ENCODE data around the gene KLF7. TPM values are rescaled to one million over a fixed set of nuclear protein-coding genes. Genes with fewer than 3 reads are reported as not detected.

Gene KLF7
- polyA plus RNA-seq, 1 donor from 2014 or later, result 31.5 TPM

DNA sequence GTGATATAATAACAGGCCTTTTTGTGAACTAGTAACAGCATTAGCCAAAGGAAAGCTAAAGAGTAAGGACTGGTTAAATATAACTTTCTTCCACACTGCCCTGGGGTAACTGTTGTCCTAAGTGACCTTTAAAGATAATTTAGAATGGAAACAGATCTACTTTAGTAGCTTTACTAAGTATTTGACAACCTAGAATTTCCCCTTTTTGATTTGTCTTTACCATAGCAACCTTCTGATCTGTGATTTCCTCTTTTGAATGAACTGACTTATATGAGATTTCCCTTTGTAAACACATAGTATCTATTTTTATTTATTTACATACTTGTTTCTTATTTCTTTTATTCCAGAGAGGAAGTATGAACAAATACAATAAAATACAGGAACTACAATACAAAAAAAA, 10.5 kb upstream of the KLF7 start:
- Histone ChIP-seq H3K27me3 (ENCODE audit: insufficient read depth, low read depth, low read length) (no peaks in the 10 kb centered on the region), H3K9me3 (ENCODE audit: low read length) (no peaks in the 10 kb centered on the region), H2AFZ (ENCODE audit: low read depth, low read length) (no peak overlapping the region), H3K4me3 (ENCODE audit: low read length) (no peak overlapping the region), H3F3A (ENCODE audit: insufficient read depth, low read length, poor library complexity, severe bottlenecking) (no peaks in the 10 kb centered on the region), H4K20me1 (ENCODE audit: insufficient read depth) (no peaks in the 10 kb centered on the region), H3K4me2 (ENCODE audit: low read length) (no peak overlapping the region), H3K9me2 (ENCODE audit: insufficient read depth, low read length) (no peaks in the 10 kb centered on the region), H3K36me3 (ENCODE audit: insufficient read depth, low read length) (no peaks in the 10 kb centered on the region), H3K27ac (ENCODE audit: low read length) (no peak overlapping the region), H3K79me2 (replicated peaks; ENCODE audit: insufficient read depth, low read length) (no peaks in the 10 kb centered on the region), H3K9ac (ENCODE audit: low read length) (no peak overlapping the region)
- TF ChIP-seq RAD21 (conservative IDR thresholded peaks at IDR 0.05) (no peak), EP300 (conservative IDR thresholded peaks at IDR 0.05; ENCODE audit: poor library complexity, severe bottlenecking) (no peak)

DNA sequence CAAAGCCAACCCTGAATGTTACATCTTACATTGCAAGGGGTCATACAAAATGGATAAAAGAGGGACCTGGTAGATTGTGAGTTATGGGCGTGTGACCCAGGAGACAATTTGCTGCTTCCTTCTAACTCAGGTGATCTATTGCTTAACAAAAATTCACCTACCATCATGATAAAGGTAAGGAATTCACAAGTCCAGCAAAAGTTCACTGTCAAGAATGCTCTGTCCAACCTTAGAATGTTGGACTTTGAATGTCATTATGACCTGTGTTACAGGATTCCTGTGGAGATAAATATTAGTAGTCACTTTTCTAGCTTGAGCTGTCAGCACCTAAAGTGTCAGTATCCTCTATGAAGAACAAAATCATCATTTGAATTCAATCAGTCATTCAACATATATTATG, 7.9 kb upstream of the KLF7 start:
- Histone ChIP-seq H3F3A (ENCODE audit: insufficient read depth, low read length, poor library complexity, severe bottlenecking) (no peaks in the 10 kb centered on the region), H3K4me2 (ENCODE audit: low read length) (no peak overlapping the region), H3K9me2 (ENCODE audit: insufficient read depth, low read length) (no peaks in the 10 kb centered on the region), H3K27me3 (ENCODE audit: insufficient read depth, low read depth, low read length) (no peaks in the 10 kb centered on the region), H3K9me3 (ENCODE audit: low read length) (peaks cover 3% of the 10 kb centered on the region), H2AFZ (ENCODE audit: low read depth, low read length) (no peak overlapping the region), H3K36me3 (ENCODE audit: insufficient read depth, low read length) (no peaks in the 10 kb centered on the region), H3K79me2 (replicated peaks; ENCODE audit: insufficient read depth, low read length) (no peaks in the 10 kb centered on the region), H3K4me3 (ENCODE audit: low read length) (no peak overlapping the region), H3K27ac (ENCODE audit: low read length) (peak overlapping the region; percentile 17), H3K9ac (ENCODE audit: low read length) (no peak overlapping the region), H4K20me1 (ENCODE audit: insufficient read depth) (no peaks in the 10 kb centered on the region)
- TF ChIP-seq, protein P1, sequence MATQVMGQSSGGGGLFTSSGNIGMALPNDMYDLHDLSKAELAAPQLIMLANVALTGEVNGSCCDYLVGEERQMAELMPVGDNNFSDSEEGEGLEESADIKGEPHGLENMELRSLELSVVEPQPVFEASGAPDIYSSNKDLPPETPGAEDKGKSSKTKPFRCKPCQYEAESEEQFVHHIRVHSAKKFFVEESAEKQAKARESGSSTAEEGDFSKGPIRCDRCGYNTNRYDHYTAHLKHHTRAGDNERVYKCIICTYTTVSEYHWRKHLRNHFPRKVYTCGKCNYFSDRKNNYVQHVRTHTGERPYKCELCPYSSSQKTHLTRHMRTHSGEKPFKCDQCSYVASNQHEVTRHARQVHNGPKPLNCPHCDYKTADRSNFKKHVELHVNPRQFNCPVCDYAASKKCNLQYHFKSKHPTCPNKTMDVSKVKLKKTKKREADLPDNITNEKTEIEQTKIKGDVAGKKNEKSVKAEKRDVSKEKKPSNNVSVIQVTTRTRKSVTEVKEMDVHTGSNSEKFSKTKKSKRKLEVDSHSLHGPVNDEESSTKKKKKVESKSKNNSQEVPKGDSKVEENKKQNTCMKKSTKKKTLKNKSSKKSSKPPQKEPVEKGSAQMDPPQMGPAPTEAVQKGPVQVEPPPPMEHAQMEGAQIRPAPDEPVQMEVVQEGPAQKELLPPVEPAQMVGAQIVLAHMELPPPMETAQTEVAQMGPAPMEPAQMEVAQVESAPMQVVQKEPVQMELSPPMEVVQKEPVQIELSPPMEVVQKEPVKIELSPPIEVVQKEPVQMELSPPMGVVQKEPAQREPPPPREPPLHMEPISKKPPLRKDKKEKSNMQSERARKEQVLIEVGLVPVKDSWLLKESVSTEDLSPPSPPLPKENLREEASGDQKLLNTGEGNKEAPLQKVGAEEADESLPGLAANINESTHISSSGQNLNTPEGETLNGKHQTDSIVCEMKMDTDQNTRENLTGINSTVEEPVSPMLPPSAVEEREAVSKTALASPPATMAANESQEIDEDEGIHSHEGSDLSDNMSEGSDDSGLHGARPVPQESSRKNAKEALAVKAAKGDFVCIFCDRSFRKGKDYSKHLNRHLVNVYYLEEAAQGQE (IDR thresholded peaks at IDR 0.05; ENCODE audit: borderline replicate concordance), result no peak
- TF ChIP-seq, protein P2, sequence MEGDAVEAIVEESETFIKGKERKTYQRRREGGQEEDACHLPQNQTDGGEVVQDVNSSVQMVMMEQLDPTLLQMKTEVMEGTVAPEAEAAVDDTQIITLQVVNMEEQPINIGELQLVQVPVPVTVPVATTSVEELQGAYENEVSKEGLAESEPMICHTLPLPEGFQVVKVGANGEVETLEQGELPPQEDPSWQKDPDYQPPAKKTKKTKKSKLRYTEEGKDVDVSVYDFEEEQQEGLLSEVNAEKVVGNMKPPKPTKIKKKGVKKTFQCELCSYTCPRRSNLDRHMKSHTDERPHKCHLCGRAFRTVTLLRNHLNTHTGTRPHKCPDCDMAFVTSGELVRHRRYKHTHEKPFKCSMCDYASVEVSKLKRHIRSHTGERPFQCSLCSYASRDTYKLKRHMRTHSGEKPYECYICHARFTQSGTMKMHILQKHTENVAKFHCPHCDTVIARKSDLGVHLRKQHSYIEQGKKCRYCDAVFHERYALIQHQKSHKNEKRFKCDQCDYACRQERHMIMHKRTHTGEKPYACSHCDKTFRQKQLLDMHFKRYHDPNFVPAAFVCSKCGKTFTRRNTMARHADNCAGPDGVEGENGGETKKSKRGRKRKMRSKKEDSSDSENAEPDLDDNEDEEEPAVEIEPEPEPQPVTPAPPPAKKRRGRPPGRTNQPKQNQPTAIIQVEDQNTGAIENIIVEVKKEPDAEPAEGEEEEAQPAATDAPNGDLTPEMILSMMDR (IDR thresholded peaks at IDR 0.05; ENCODE audit: poor library complexity, severe bottlenecking), result no peak

DNA sequence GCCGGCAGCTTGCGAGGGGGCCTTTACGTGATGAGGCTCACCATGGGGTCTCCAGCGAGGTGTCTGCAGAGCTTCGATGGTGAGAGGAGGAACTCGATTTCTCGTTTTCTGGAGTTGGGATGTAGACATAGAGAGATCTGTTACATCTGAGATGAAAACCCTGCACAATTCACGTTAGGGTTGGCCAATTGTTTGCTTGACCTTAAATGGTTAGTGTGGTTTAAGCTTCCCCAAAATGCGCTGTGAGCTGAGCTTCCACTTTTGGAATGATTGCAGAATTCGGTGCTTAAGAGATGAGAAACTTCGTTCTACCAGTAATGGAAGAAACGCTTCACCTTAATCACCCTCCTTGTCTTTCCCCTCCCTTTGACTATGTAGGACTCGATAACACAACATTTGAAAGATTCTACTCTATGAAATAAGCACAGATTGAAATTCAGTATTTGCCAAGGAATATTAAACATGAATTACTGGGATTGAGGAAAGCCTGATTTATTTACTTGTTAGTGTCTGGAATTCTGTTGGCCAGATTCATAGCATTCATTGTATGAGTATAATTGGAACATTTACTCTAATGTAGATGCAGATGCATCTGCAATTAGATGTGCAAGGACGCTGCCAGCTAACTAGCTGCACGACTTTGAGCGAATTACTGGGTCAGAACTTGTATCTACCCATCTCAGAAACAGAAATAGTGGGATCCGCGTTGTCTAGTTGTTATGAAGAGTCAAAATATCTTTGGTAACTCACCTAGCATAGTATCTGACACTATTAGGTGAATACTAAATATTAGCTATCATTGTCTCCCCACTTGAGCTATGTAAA, 1.6 kb upstream of the KLF7 start:
- Histone ChIP-seq H3K27me3 (ENCODE audit: insufficient read depth, low read depth, low read length) (no peaks in the 10 kb centered on the region), H2AFZ (ENCODE audit: low read depth, low read length) (no peak overlapping the region), H4K20me1 (ENCODE audit: insufficient read depth) (no peaks in the 10 kb centered on the region), H3K27ac (ENCODE audit: low read length) (peak overlapping the region; percentile 99), H3K79me2 (replicated peaks; ENCODE audit: insufficient read depth, low read length) (peaks cover 45% of the 10 kb centered on the region), H3K9me3 (ENCODE audit: low read length) (peaks cover 3% of the 10 kb centered on the region), H3K9me2 (ENCODE audit: insufficient read depth, low read length) (no peaks in the 10 kb centered on the region), H3K4me2 (ENCODE audit: low read length) (peak overlapping the region; percentile 72), H3K9ac (ENCODE audit: low read length) (peak overlapping the region; percentile 99), H3F3A (ENCODE audit: insufficient read depth, low read length, poor library complexity, severe bottlenecking) (peaks cover 20% of the 10 kb centered on the region), H3K36me3 (ENCODE audit: insufficient read depth, low read length) (no peaks in the 10 kb centered on the region), H3K4me3 (ENCODE audit: low read length) (peak overlapping the region; percentile 80)
- TF ChIP-seq, protein P2 (IDR thresholded peaks at IDR 0.05; ENCODE audit: poor library complexity, severe bottlenecking), result no peak
- TF ChIP-seq RAD21 (conservative IDR thresholded peaks at IDR 0.05) (peak; percentile 49), SMC3 (conservative IDR thresholded peaks at IDR 0.05; ENCODE audit: poor library complexity) (peak; percentile 51)
